HG03095 (cell line): ENCODE measurements around the gene SLC16A8.

Source experiments
- ATAC-seq: cut with Tn5 transposase; IDR thresholded peaks from one replicate; pipeline ENCODE4 v1.9.1; 2021; ENCODE audit warnings: moderate library complexity; ENCODE audit not compliant: unreplicated experiment

The SLC16A8 gene

DNA sequence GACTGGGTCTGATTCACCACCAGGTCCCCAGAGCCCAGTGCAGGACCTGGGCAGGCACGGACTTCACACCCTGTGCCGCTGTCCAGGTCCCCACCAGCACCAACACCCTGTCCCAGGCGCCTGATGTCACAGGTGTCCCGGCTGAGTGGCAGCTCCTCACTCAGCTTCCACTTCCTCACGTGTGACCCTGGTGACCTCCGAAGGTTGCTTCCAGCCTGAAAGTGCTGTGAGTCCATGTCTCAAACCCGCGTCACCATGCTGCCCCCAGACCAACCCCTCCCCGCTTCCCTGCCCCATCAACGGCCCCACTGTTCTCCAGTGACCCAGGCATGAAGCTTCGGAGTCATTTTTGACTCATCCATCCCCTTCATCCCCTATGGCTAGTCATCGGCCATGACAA lies 52.5 kb downstream of the SLC16A8 start:
- no peak for ATAC-seq

DNA sequence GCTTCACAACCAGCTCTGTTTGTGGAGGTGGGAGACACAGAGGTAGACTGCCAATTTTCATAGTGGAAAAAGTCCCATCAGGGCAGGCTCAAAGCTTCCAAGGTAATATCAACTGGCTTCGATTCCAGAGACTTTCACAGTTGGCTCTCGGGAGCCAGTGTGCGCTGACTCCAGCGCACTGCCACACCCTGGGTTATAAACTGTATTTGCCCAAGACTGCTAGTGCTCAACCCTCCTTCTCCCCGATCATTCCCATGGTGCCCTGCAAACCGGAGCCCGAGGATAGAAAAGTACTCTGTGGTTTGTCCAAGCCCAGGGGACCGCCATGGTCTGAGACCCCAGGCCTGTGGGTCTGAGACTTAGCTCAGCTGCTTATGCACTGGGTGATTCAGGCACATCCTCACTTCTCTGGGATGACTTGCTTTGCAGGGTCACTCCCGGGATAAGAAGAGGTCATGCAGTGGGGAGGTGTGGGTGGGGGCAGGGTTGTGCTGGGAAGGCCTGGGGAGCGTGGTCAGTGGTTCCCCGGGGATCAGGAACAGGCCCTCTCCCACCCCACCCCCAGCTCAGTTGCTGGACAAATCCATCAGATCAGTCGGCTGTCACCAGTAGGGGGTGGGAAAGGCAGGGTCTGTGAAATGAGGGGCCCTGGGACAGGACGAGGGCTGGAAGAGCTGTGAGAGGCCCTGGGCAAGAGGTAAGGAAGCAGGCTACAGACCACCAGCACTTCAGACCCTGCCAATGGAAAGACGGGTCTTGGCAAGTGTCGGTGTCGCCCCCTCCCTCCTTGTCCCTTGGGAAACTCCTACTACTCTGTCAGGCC lies 53.5 kb downstream of the SLC16A8 start:
- no peak for ATAC-seq

DNA sequence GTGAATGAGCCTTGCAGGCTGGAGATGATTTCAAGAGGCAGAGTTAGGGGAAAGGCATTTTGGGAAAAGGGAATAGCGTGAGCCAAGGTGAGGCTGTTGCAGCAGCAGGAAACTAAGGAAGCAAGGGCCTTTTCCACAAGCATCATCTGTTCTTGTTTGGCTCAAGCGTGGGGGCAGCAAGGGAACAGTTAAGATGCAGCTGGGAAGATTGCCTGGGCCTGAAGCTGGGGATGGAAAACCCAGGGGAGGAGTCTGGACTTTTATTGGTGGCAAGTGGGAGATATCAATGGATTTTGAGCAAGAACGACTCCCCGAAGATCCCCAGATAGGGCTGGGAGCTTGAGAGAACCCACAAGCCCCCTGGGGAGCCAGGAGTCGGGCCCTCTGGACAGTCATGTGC lies 54.1 kb downstream of the SLC16A8 start:
- no peak for ATAC-seq

DNA sequence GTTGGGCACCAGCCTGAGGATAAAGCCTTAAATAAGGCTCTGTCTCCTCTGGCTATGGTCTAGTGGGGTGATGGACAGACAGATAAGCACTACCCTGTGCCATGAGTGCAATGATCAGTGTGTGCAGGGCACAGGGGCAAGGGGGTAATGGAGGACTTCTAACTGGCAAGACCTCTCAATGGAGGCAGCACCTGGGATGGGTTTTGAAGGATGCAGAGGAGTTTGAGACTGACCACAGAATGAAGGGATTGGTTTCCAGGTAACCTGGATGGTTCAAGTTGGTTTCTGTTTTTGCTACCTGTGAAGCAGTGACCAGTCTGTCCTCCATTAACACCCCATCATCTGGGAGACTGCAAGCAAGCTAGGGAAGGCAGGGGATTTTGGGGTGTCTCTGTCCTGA lies 54.6 kb downstream of the SLC16A8 start:
- no peak for ATAC-seq

DNA sequence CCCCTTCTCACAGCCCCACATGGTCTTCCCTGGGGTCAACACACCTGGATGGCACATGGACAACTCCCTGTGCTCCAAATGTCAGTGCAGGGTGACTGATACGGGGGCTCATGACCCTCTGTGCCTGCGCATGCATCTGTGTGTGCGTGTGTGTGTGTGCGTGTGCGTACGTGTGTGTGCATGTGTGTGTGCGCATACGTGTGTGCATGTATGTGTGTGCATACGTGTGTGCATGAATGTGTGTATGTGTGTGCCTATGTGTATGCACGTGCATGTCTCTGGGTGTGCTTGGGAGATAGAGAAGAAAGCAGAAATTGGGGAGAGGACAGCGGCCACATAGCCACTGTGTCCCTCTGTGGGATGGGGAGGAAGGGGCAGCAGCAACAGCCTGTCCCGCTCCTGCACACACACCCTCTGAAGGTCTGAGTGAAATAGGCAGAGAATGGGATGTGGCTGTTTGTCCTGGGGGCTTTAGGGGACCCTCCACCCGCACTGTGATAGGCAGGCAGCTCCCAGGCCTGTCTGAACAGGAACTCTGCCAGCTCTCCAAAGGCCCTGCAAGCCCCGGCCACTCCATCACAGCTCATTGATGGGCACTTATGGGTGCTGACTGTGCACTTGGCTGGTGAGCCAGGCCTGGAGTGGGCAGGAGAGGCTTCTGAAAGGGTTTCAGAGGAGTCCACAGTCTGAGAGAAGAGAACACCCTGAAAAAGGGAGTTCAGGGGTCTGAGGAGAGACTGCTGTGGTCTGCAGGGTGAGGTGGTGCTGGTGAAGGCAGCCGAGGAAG lies 55.4 kb downstream of the SLC16A8 start:
- no peak for ATAC-seq
